ENCODE measurements around the gene RAB24.

Gene RAB24

GRCh38 chr5:177332896-177333260 is 29.4 kb upstream of the RAB24 start:
- no peak for TF ChIP-seq CTCF (conservative IDR thresholded peaks at IDR 0.05; ENCODE audit: low read depth, low read length)
- no peak overlapping the region for H3K4me3 ChIP-seq (ENCODE audit: low read length)
- DNase-seq (ENCODE audit: low read depth) = no peak

- DNase-seq (ENCODE audit: low read depth) = no peak
- no peak overlapping the region for H3K4me3 ChIP-seq (ENCODE audit: low read length)
- no peak for TF ChIP-seq CTCF (conservative IDR thresholded peaks at IDR 0.05; ENCODE audit: low read depth, low read length)
Measured at GRCh38 chr5:177332031-177332895, 28.7 kb upstream of the RAB24 start.

GRCh38 chr5:177330991-177331842 is 27.7 kb upstream of the RAB24 start:
- DNase-seq (ENCODE audit: low read depth) = no peak
- H3K4me3 ChIP-seq (ENCODE audit: low read length) = no peak overlapping the region
- TF ChIP-seq CTCF (conservative IDR thresholded peaks at IDR 0.05; ENCODE audit: low read depth, low read length) = no peak

- no peak for TF ChIP-seq CTCF (conservative IDR thresholded peaks at IDR 0.05; ENCODE audit: low read depth, low read length)
- DNase-seq (ENCODE audit: low read depth) = no peak
- H3K4me3 ChIP-seq (ENCODE audit: low read length) = no peak overlapping the region
Measured at GRCh38 chr5:177329883-177330282, 26.4 kb upstream of the RAB24 start.

GRCh38 chr5:177328545-177329231 is 25.2 kb upstream of the RAB24 start:
- TF ChIP-seq CTCF (conservative IDR thresholded peaks at IDR 0.05; ENCODE audit: low read depth, low read length) = no peak
- DNase-seq (ENCODE audit: low read depth) = no peak
- no peak overlapping the region for H3K4me3 ChIP-seq (ENCODE audit: low read length)

- peak; percentile 30 for TF ChIP-seq CTCF (conservative IDR thresholded peaks at IDR 0.05; ENCODE audit: low read depth, low read length)
- peak overlapping the region; percentile 20 for H3K4me3 ChIP-seq (ENCODE audit: low read length)
- peak; percentile 71 for DNase-seq (ENCODE audit: low read depth)
Measured at GRCh38 chr5:177327539-177328522, 24.3 kb upstream of the RAB24 start.
